Measurements from ENCODE around the gene TMEM123. TPM values are rescaled to one million over a fixed set of nuclear protein-coding genes. Genes with fewer than 3 reads are reported as not detected.
A peak's percentile ranks its signal among the peaks of the same experiment; 100 is the strongest.

The TMEM123 gene
- total and polyA plus RNA-seq, 2 of the 13 experiments (the other 11 are each of a cell fraction or from before 2014, with no cell fraction given): 365 to 2,761 TPM

DNA sequence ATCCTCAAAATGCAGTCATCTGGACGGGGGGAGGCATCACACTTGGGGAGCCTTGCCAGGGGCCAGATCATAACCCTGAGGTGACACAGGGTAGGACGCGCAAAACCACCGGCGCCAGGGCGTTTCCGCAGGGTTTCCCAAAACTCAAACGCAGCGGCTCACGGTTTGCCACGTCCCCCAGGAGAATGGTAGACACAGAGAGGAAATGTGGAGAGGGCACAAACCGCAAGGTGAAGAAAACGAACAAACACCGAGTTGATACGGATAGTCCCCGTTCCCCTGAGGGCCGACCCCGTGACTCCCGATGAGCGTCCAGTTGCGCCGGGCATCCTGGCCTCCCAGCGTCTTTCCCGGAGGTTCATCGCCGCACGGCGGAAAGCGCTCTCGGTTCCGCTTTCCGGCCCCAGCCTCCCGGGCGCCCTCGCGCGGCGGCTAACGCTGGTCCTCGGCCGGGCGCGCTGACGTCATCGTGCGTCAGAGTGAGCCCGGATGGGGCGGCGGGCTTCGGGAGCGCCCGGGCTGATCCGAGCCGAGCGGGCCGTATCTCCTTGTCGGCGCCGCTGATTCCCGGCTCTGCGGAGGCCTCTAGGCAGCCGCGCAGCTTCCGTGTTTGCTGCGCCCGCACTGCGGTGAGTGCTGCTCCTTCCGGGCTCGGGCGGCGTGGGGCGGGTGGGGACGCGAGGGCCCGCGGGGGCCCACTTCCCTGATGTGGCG, 105.7 kb downstream of the TMEM123 start, which contains the start of gene BIRC2 (continued):
- TF ChIP-seq, protein P1, sequence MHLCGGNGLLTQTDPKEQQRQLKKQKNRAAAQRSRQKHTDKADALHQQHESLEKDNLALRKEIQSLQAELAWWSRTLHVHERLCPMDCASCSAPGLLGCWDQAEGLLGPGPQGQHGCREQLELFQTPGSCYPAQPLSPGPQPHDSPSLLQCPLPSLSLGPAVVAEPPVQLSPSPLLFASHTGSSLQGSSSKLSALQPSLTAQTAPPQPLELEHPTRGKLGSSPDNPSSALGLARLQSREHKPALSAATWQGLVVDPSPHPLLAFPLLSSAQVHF (CRISPR knock-in tag; IDR thresholded peaks at IDR 0.05): no peak
- TF ChIP-seq ZNF761 (CRISPR knock-in tag; conservative IDR thresholded peaks at IDR 0.05) (peak; percentile 75), ZFP1 (CRISPR knock-in tag; IDR thresholded peaks at IDR 0.05) (peak; percentile 38; the same call in 1 of the 2 replicates), ATRX (CRISPR knock-in tag; IDR thresholded peaks at IDR 0.05; ENCODE audit: borderline replicate concordance) (no peak), ZNF772 (CRISPR knock-in tag; IDR thresholded peaks at IDR 0.05) (peak; percentile 65; the same call in 1 of the 2 replicates), ZSCAN29 (CRISPR knock-in tag; conservative IDR thresholded peaks at IDR 0.05) (peak; percentile 73), MTF1 (CRISPR knock-in tag; IDR thresholded peaks at IDR 0.05) (no peak), NR1H2 (CRISPR knock-in tag; IDR thresholded peaks at IDR 0.05; ENCODE audit: borderline replicate concordance, low read depth) (no peak), SMC3 (IDR thresholded peaks at IDR 0.05; ENCODE audit: low read length) (0 out of 2 replicates have a peak, but pooled peaks have one; percentile 2), ZNF383 (CRISPR knock-in tag; IDR thresholded peaks at IDR 0.05; ENCODE audit: borderline replicate concordance) (no peak), ZNF670 (CRISPR knock-in tag; IDR thresholded peaks at IDR 0.05; ENCODE audit: borderline replicate concordance) (peak; percentile 75), MIER3 (CRISPR knock-in tag; IDR thresholded peaks at IDR 0.05; ENCODE audit: borderline replicate concordance) (no peak; the same call in 1 of the 2 replicates), ZNF616 (CRISPR knock-in tag; IDR thresholded peaks at IDR 0.05; ENCODE audit: low read depth) (no peak), BRCA1 (CRISPR knock-in tag; IDR thresholded peaks at IDR 0.05) (0 out of 2 replicates have a peak, but pooled peaks have one; percentile 57), ZNF251 (CRISPR knock-in tag; IDR thresholded peaks at IDR 0.05) (no peak), ETV5 (CRISPR knock-in tag; IDR thresholded peaks at IDR 0.05; ENCODE audit: borderline replicate concordance) (peak; percentile 74), ZNF550 (CRISPR knock-in tag; IDR thresholded peaks at IDR 0.05; ENCODE audit: borderline replicate concordance) (0 out of 2 replicates have a peak, but pooled peaks have one; percentile 65), NR2C2 (CRISPR knock-in tag; IDR thresholded peaks at IDR 0.05; ENCODE audit: borderline replicate concordance) (peak; percentile 50; the same call in 1 of the 2 replicates), DR1 (CRISPR knock-in tag; IDR thresholded peaks at IDR 0.05) (peak; percentile 72; the same call in 1 of the 2 replicates)
- TF ChIP-seq, protein P2, sequence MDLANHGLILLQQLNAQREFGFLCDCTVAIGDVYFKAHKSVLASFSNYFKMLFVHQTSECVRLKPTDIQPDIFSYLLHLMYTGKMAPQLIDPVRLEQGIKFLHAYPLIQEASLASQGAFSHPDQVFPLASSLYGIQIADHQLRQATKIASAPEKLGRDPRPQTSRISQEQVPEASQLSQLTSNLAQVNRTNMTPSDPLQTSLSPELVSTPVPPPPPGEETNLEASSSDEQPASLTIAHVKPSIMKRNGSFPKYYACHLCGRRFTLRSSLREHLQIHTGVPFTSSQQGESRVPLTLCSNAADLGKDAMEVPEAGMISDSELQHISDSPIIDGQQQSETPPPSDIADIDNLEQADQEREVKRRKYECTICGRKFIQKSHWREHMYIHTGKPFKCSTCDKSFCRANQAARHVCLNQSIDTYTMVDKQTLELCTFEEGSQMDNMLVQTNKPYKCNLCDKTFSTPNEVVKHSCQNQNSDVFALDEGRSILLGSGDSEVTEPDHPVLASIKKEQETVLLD (CRISPR knock-in tag; IDR thresholded peaks at IDR 0.05; ENCODE audit: low read depth): peak; percentile 95
- TF ChIP-seq, protein P3, sequence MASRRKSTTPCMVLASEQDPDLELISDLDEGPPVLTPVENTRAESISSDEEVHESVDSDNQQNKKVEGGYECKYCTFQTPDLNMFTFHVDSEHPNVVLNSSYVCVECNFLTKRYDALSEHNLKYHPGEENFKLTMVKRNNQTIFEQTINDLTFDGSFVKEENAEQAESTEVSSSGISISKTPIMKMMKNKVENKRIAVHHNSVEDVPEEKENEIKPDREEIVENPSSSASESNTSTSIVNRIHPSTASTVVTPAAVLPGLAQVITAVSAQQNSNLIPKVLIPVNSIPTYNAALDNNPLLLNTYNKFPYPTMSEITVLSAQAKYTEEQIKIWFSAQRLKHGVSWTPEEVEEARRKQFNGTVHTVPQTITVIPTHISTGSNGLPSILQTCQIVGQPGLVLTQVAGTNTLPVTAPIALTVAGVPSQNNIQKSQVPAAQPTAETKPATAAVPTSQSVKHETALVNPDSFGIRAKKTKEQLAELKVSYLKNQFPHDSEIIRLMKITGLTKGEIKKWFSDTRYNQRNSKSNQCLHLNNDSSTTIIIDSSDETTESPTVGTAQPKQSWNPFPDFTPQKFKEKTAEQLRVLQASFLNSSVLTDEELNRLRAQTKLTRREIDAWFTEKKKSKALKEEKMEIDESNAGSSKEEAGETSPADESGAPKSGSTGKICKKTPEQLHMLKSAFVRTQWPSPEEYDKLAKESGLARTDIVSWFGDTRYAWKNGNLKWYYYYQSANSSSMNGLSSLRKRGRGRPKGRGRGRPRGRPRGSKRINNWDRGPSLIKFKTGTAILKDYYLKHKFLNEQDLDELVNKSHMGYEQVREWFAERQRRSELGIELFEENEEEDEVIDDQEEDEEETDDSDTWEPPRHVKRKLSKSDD (CRISPR knock-in tag; IDR thresholded peaks at IDR 0.05; ENCODE audit: low read depth): peak; percentile 96
- TF ChIP-seq, protein P4, sequence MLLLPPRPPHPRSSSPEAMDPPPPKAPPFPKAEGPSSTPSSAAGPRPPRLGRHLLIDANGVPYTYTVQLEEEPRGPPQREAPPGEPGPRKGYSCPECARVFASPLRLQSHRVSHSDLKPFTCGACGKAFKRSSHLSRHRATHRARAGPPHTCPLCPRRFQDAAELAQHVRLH (CRISPR knock-in tag; IDR thresholded peaks at IDR 0.05; ENCODE audit: borderline replicate concordance, low read depth): peak; percentile 58; the same call in 1 of the 2 replicates
- TF ChIP-seq, protein P5, sequence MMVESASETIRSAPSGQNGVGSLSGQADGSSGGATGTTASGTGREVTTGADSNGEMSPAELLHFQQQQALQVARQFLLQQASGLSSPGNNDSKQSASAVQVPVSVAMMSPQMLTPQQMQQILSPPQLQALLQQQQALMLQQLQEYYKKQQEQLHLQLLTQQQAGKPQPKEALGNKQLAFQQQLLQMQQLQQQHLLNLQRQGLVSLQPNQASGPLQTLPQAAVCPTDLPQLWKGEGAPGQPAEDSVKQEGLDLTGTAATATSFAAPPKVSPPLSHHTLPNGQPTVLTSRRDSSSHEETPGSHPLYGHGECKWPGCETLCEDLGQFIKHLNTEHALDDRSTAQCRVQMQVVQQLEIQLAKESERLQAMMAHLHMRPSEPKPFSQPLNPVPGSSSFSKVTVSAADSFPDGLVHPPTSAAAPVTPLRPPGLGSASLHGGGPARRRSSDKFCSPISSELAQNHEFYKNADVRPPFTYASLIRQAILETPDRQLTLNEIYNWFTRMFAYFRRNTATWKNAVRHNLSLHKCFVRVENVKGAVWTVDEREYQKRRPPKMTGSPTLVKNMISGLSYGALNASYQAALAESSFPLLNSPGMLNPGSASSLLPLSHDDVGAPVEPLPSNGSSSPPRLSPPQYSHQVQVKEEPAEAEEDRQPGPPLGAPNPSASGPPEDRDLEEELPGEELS (CRISPR knock-in tag; IDR thresholded peaks at IDR 0.05): no peak; the same call in 1 of the 2 replicates

Data from HepG2 (cell line).